Measurements from ENCODE around the gene GPNMB. TPM values are rescaled to one million over a fixed set of nuclear protein-coding genes. Genes with fewer than 3 reads are reported as not detected.
"Not testable (repeated sequence)": the region's sequence is repeated elsewhere in the genome, so short reads cannot be mapped to it uniquely, and the experiment has no call there.

GPNMB gene
- total and polyA plus RNA-seq, 11 donors: 97.5 to 561 (median 228) TPM

- intact Hi-C loops (cut with DNase I): no loop called here
- H3K27me3 ChIP-seq: no peaks in the 10 kb centered on the region
- H3K36me3 ChIP-seq: no peaks in the 10 kb centered on the region
- peaks cover 0 to 8% (median 0%) of the 10 kb centered on the region in 12 donors for H3K4me1 ChIP-seq
- peak; percentile 56 to 88 (median 78) for ATAC-seq
- peak in 4 of 5 donors; percentile 49 to 68 (median 58) for DNase-seq
- WGBS, 4 donors: 23 to 40% (median 30%) methylated on average over 2 of the region's 2 CpGs
- H3K9me3 ChIP-seq: no peaks in the 10 kb centered on the region
- H3K4me3 ChIP-seq: no peak overlapping the region
- TF ChIP-seq CTCF (IDR thresholded peaks at IDR 0.05): no peak
- no peak for TF ChIP-seq POLR2A (IDR thresholded peaks at IDR 0.05)
- H3K27ac ChIP-seq: peak overlapping the region in 2 of 12 donors; percentile 41 to 50
Measured at GRCh38 chr7:23216021-23216420, 30.6 kb upstream of the GPNMB start.

- Histone ChIP-seq H3K27me3 (no peaks in the 10 kb centered on the region), H3K27ac (no peak overlapping the region), H3K4me3 (no peak overlapping the region), H3K4me1 (peaks cover 0 to 8% (median 0%) of the 10 kb centered on the region in 12 donors), H3K36me3 (no peaks in the 10 kb centered on the region), H3K9me3 (no peaks in the 10 kb centered on the region)
- WGBS, 4 donors: 50 to 58% (median 53%) methylated on average over 3 of the region's 3 CpGs
- ATAC-seq (no peak), DNase-seq (no peak)
- intact Hi-C loops (cut with DNase I): no loop called here
- TF ChIP-seq POLR2A (IDR thresholded peaks at IDR 0.05): no peak
- TF ChIP-seq CTCF (IDR thresholded peaks at IDR 0.05): no peak
Measured at GRCh38 chr7:23218196-23218595, 28.4 kb upstream of the GPNMB start.

GRCh38 chr7:23220690-23221305 lies 25.8 kb upstream of the GPNMB start:
- H3K4me3 ChIP-seq: no peak overlapping the region
- no peaks in the 10 kb centered on the region for H3K36me3 ChIP-seq
- no peak overlapping the region for H3K27ac ChIP-seq
- TF ChIP-seq CTCF (IDR thresholded peaks at IDR 0.05) (no peak), POLR2A (IDR thresholded peaks at IDR 0.05) (no peak)
- peaks cover 0 to 8% (median 0%) of the 10 kb centered on the region in 12 donors for H3K4me1 ChIP-seq
- H3K9me3 ChIP-seq: no peaks in the 10 kb centered on the region
- H3K27me3 ChIP-seq: no peaks in the 10 kb centered on the region
- DNase-seq (no peak), ATAC-seq (peak; percentile 4 to 64 (median 40))
- intact Hi-C loops (cut with DNase I): no loop called here
- 27 to 49% (median 34%) methylated on average over 7 to 10 of the region's 10 CpGs for WGBS, 4 donors

- no peak overlapping the region for H3K4me3 ChIP-seq
- intact Hi-C loops (cut with DNase I): no loop called here
- ATAC-seq (no peak), DNase-seq (no peak)
- no peaks in the 10 kb centered on the region for H3K27me3 ChIP-seq
- no peaks in the 10 kb centered on the region for H3K9me3 ChIP-seq
- H3K36me3 ChIP-seq: no peaks in the 10 kb centered on the region
- H3K27ac ChIP-seq: no peak overlapping the region
- H3K4me1 ChIP-seq: peaks cover 0 to 5% (median 0%) of the 10 kb centered on the region in 12 donors
- 49 to 55% (median 52%) methylated on average over 5 of the region's 5 CpGs for WGBS, 4 donors
- TF ChIP-seq CTCF (IDR thresholded peaks at IDR 0.05) (no peak), POLR2A (IDR thresholded peaks at IDR 0.05) (no peak)
Measured at GRCh38 chr7:23222439-23223030, 24.0 kb upstream of the GPNMB start.

GRCh38 chr7:23224364-23224763 lies 22.2 kb upstream of the GPNMB start:
- WGBS, 4 donors: 82 to 92% (median 89%) methylated on average over 4 of the region's 4 CpGs
- H3K4me3 ChIP-seq; H3K36me3 ChIP-seq; intact Hi-C loops (cut with DNase I); H3K9me3 ChIP-seq; H3K4me1 ChIP-seq; DNase-seq; ATAC-seq; H3K27me3 ChIP-seq; H3K27ac ChIP-seq: not testable (repeated sequence)

All from heart left ventricle (tissue), 16 donors.